Measurements from ENCODE around the gene UACA.

GRCh38 chr15:70608144-70608543 lies 155.2 kb downstream of the UACA start:
- TF ChIP-seq, protein P1, sequence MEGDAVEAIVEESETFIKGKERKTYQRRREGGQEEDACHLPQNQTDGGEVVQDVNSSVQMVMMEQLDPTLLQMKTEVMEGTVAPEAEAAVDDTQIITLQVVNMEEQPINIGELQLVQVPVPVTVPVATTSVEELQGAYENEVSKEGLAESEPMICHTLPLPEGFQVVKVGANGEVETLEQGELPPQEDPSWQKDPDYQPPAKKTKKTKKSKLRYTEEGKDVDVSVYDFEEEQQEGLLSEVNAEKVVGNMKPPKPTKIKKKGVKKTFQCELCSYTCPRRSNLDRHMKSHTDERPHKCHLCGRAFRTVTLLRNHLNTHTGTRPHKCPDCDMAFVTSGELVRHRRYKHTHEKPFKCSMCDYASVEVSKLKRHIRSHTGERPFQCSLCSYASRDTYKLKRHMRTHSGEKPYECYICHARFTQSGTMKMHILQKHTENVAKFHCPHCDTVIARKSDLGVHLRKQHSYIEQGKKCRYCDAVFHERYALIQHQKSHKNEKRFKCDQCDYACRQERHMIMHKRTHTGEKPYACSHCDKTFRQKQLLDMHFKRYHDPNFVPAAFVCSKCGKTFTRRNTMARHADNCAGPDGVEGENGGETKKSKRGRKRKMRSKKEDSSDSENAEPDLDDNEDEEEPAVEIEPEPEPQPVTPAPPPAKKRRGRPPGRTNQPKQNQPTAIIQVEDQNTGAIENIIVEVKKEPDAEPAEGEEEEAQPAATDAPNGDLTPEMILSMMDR (conservative IDR thresholded peaks at IDR 0.05) = no peak
- TF ChIP-seq EZH2 (IDR thresholded peaks at IDR 0.05; ENCODE audit: low read depth) = no peak

Measured in PC-9 (cell line).